ENCODE data around the gene CCL5.

DNA sequence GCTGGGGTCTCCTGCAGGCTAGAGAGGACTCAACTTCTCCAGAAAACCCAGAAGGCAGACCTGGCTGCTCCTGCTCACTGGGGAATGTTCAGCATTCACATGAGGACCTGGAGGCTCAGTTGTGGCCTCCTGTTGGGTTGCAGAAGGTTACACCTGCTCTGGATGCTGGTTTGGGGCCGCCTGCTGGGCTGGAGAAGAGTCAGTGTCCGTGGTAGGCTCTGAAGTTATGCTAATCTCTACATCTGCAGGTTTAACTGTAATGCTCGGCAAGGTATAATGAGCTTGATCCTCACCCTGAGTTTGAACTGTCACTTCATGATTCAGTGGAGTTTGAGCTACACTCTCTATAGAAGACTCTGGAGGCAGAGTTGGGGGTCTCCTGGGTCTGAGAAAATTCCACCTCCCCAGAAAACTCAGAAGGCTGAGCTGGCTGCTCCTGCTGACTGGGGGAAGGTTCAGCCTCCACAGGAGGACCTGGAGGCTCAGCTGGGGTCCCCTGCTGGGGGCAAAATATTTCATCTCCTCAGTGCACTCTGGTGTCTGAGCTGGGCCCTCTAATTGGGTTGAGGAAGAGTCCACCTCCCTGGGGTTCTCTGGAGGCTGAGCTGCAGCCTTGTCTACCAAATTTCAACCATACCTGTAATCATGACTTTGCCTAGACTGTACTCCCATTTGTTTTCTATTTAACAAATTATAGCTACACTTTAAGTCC is 26.9 kb upstream of the CCL5 start:
- TF ChIP-seq, protein P1, sequence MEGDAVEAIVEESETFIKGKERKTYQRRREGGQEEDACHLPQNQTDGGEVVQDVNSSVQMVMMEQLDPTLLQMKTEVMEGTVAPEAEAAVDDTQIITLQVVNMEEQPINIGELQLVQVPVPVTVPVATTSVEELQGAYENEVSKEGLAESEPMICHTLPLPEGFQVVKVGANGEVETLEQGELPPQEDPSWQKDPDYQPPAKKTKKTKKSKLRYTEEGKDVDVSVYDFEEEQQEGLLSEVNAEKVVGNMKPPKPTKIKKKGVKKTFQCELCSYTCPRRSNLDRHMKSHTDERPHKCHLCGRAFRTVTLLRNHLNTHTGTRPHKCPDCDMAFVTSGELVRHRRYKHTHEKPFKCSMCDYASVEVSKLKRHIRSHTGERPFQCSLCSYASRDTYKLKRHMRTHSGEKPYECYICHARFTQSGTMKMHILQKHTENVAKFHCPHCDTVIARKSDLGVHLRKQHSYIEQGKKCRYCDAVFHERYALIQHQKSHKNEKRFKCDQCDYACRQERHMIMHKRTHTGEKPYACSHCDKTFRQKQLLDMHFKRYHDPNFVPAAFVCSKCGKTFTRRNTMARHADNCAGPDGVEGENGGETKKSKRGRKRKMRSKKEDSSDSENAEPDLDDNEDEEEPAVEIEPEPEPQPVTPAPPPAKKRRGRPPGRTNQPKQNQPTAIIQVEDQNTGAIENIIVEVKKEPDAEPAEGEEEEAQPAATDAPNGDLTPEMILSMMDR (IDR thresholded peaks at IDR 0.05 in 2 of 3, conservative IDR thresholded peaks at IDR 0.05 in 1 of 3; ENCODE audit: control insufficient read depth in 2 of 3, extremely low read depth in 1 of 3, insufficient read depth in 1 of 3, low read depth in 3 of 3, low read length in 3 of 3): no peak
- TF ChIP-seq NFIC (IDR thresholded peaks at IDR 0.05; ENCODE audit: low read depth, low read length) (no peak), MYC (IDR thresholded peaks at IDR 0.05; ENCODE audit: insufficient read depth, insufficient read length, insufficient replicate concordance, low read length, severe bottlenecking) (no peak), SIX5 (IDR thresholded peaks at IDR 0.05; ENCODE audit: low read depth, low read length, severe bottlenecking) (no peak)
- TF ChIP-seq, protein P2, sequence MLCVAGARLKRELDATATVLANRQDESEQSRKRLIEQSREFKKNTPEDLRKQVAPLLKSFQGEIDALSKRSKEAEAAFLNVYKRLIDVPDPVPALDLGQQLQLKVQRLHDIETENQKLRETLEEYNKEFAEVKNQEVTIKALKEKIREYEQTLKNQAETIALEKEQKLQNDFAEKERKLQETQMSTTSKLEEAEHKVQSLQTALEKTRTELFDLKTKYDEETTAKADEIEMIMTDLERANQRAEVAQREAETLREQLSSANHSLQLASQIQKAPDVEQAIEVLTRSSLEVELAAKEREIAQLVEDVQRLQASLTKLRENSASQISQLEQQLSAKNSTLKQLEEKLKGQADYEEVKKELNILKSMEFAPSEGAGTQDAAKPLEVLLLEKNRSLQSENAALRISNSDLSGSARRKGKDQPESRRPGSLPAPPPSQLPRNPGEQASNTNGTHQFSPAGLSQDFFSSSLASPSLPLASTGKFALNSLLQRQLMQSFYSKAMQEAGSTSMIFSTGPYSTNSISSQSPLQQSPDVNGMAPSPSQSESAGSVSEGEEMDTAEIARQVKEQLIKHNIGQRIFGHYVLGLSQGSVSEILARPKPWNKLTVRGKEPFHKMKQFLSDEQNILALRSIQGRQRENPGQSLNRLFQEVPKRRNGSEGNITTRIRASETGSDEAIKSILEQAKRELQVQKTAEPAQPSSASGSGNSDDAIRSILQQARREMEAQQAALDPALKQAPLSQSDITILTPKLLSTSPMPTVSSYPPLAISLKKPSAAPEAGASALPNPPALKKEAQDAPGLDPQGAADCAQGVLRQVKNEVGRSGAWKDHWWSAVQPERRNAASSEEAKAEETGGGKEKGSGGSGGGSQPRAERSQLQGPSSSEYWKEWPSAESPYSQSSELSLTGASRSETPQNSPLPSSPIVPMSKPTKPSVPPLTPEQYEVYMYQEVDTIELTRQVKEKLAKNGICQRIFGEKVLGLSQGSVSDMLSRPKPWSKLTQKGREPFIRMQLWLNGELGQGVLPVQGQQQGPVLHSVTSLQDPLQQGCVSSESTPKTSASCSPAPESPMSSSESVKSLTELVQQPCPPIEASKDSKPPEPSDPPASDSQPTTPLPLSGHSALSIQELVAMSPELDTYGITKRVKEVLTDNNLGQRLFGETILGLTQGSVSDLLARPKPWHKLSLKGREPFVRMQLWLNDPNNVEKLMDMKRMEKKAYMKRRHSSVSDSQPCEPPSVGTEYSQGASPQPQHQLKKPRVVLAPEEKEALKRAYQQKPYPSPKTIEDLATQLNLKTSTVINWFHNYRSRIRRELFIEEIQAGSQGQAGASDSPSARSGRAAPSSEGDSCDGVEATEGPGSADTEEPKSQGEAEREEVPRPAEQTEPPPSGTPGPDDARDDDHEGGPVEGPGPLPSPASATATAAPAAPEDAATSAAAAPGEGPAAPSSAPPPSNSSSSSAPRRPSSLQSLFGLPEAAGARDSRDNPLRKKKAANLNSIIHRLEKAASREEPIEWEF (IDR thresholded peaks at IDR 0.05; ENCODE audit: insufficient replicate concordance, low read depth, low read length): no peak
- TF ChIP-seq, protein P3, sequence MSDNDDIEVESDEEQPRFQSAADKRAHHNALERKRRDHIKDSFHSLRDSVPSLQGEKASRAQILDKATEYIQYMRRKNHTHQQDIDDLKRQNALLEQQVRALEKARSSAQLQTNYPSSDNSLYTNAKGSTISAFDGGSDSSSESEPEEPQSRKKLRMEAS (IDR thresholded peaks at IDR 0.05; ENCODE audit: low read depth, low read length): no peak

Data from GM12878 (cell line).